Activated CD4-positive, alpha-beta T cell treated with anti-CD3 and anti-CD28 coated beads, Interleukin-2, amount 50 U/mL, for 48 hours (primary cell): Measurements from ENCODE around the gene S1PR3.

Experiments used
- DNase-seq, 2 experiments: peaks; one replicate each; pipeline ENCODE4 v3.0.0-alpha.2; 2020

Gene S1PR3

GRCh38 chr9:89010526-89011111 is 19.4 kb downstream of the S1PR3 start:
- no peak for DNase-seq

GRCh38 chr9:89011683-89012082 is 20.4 kb downstream of the S1PR3 start:
- no peak for DNase-seq

GRCh38 chr9:89012294-89013042 is 21.2 kb downstream of the S1PR3 start:
- DNase-seq, result no peak

GRCh38 chr9:89013660-89014059 is 22.4 kb downstream of the S1PR3 start:
- no peak for DNase-seq

GRCh38 chr9:89014153-89014552 is 22.9 kb downstream of the S1PR3 start:
- DNase-seq, result no peak

GRCh38 chr9:89015336-89015735 is 24.1 kb downstream of the S1PR3 start:
- DNase-seq, result no peak

DNA sequence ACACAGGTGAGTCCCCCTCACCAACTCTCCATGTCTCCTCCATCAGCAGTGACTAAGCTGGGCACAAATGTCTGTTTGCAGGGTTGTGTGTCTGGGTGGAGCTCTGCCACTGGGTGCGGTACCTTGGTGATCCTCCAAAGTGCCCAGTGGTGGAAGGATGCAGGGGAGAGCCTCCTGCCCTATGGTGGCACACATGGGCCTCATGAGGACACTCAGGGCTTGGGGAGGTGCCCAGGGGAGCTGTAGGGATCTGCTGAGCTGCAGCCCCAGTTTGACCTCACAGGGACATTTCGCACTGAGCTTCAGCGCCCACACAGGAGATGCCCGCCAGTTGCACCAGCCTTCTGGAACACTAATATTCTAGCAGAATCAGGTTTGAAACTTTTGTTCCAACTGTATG is 29.5 kb downstream of the S1PR3 start:
- no peak for DNase-seq

DNA sequence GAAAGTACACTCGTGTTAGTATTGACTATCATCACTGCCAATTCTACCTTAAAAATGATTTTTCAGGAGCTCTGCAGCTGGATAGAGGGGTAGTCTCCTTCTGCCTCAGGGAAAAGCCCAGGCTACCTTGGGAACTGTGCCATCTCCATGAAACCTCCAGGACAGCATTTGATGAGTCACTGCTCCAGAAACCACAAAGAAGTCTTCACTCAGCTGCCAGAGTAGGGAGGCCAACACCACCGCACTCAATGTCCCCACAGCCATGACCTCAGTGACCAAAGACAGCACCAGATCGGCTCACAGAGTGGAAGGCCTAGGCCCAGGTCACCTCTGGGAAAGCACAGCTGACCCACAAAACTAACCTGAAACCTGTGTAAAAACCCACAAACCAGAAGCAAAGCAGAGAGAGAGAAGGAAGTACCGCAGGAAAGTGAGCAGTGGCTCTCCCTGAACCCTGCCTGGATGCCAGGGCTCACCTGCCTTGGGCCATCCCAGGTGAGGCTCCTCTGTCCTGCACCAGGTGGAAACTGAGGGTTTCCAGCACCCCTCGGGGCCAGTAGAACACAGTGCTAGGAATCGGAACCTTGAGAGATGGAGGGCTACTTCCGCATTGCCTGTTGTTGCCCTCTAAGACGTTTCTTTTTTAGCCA is 30.0 kb downstream of the S1PR3 start:
- no peak for DNase-seq

DNA sequence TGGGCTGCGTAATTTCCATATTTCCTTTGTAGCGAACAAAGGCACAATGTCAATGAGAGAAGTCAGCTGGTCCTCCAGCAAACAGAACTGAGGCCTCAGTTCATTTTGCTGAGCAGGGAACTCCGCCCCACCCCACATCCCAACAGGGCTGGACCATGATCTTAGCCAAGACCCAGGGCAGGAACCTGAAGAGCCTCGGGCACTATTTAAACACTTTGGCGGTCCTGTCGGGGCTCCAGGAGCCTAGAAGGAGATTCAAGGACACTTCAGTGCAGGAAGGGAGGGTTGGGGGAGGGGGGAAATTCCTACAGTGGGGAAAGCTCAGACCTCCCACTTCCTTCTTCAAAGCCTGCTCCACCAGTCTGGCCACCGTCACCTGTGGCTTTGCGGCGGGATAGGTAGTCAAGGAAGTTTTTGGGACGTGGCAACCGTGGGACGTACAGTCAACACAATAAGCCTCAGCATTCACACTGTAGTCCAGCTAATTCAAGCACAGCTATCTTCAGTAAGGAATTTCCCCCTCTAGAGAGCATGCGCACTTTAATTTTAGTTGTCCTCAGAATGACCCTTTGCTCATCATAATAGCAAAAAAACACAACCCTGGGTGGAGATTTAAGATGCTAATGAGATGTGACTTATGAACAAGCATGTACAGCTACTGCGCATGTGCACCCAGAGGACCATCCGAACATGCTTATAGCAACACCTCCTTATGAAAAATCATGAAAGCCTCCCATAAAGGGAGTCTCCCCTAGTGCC is 30.9 kb downstream of the S1PR3 start:
- DNase-seq, result no peak

DNA sequence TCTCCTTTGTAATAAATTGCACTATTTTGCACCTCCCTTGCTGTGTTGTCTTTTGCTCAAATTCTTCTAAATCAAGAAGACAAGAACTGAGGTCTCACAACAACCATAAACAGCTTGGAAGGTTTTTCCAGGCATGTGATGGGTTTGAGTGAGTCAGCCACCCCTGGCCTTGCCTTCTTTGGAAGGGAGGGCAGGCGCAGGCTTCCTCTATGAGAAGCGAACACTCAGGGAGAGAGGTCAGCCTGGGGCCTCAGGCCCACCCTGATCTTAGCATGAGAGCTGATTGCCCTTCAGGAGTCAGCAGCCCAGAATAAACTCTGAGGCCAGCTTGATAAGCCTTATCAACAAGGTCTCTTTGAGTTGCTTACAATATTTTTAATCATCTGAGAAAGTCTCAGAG is 31.6 kb downstream of the S1PR3 start:
- no peak for DNase-seq

DNA sequence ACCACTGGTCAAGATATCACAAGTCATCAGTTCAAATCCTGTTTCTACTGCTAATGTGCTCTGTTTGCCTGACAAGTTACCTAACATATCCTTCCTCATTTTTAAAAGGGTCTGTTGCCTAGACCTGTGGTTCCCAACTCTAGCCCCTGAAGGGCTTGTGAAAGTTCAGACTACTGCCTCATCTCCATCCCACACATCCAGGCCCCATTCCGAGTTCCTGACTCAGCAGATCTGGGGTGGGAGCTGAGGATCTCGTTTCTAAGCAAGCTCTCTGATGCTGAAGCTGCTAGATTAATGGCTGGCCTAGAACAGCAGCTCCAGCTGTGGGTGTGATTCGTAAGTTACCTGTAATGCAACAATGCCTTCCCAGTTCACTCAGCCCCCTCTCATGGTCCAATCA is 32.5 kb downstream of the S1PR3 start:
- DNase-seq, result no peak

DNA sequence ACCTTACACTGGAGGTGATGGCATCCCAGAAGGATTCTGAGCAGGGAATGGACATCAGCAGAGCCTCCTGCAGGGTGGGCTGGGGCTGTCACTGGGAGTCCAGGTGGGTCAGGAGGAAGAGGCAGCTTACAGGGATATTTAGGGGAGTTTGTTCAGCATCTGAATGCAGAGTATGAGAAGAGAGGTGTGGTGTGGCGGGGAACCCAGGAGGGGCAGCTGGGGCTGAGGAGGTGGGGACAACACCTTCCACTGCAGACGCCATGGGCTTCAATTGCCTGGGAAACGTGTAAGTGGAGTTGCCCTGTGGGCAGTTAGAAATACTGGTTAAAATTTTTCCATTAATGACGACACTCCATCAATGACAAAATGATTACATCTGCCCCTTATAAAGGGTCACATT is 33.5 kb downstream of the S1PR3 start:
- DNase-seq, result no peak

DNA sequence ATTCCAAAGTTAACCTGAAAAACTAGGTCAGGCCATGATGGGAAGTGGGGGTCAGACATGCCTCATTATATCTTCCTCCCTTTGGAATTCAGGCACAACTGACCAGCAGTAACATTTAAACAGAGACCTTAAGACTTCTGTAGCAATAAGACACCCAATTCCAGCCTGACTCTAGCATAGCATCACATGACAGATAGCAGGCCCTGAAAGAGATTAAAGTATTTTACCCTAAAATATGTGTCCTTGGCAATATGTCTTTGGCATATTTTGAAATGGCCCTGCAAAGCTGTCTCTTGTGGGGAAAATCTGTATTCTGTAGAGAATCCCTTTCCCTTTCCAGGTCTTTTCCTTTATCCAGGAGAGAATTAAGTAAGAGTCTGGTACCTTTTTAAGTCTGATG is 34.3 kb downstream of the S1PR3 start:
- no peak for DNase-seq

GRCh38 chr9:89026876-89027275 is 35.6 kb downstream of the S1PR3 start:
- DNase-seq, result no peak

DNA sequence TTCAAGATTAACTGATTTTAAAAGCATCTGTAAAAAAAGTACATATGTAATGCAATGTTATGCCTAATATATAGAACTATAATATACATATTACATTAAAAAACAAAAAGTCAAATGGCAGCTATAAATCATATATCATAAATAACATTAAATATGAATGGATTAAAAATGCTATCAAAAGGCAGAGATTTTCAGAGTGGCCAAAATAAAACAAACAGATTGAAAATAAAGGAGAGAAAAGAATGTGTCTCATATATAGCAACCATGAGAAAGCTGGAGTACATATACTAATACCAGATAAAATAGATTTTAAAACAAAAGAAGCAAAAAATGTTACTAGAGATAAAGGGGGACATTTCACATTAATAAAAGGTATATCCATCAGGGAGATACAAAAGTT is 38.5 kb downstream of the S1PR3 start:
- no peak for DNase-seq

GRCh38 chr9:89032173-89032572 is 40.9 kb downstream of the S1PR3 start:
- no peak for DNase-seq

DNA sequence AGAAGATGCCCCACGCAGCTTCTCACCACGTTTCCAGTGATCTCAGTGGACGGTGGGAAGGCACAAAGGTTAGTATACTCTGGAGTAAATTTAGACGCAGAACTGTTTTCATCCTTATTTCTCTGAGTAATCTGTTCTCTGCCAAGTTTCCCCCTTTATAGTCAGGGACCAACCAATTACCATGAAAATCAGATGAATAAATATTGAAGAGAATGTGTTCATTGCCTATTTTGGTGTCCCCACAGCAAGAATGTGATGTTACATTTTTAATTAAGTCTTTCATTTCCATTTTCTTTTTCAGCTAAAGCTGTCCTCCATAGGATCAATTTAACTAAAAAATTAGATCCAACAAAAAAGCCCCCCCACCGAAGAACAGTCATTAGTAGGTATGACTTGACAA is 41.4 kb downstream of the S1PR3 start:
- no peak for DNase-seq

DNA sequence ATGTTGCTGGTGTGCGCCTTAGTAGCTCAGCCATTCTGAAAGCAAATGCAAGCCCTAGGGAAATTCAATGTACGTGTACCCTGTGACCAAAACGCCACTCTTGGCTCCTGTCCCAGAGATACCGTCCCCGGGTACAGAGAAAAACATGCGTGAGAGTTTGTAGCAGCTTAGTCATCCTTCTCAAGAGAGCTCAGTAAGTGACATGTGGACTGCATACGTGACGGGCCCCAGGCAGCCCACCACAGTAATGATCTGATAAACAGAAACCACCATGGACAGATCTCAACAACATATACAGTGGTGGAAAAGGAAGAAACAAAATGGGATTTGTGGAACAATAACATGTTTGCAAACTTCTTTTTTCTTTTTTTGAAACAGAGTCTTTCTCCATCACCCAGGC is 45.1 kb downstream of the S1PR3 start:
- no peak for DNase-seq

DNA sequence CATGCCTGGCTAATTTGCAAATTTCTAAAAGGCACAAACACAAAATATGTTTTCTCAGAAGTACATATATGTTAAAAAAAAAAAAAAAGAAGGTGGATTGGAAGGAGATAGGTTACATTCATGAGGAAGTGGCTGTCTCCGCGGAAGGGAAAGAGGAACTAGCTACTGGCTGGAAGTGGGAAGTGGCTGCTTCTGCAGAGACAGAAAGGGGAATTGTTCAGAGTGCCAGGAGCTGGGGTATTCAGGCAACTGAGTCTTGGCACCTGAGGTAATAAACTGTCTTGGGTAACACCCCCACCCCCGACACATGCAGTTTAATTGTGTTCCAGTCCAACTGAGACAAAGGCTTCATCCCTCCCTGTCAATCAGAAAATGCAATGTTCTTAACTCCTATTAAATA is 45.6 kb downstream of the S1PR3 start:
- DNase-seq, result no peak

DNA sequence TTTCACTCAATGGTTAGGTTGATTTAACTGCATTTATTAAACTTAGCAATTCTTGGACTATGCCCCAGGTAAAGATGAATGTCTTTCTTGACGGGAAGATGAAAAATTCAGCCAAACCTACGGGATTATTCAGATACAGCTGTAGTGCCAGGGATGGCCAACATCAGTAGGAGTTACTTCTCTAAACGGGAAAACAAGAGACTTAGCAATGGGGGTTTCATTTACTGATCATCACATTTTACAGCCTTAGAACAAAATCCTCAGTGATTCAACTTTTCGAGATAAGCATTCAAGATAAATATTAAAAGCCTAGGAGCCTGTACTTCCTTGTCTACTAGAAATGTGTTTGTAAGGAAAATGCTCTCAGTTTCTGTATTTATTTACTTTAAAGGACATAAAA is 46.1 kb downstream of the S1PR3 start:
- no peak for DNase-seq

DNA sequence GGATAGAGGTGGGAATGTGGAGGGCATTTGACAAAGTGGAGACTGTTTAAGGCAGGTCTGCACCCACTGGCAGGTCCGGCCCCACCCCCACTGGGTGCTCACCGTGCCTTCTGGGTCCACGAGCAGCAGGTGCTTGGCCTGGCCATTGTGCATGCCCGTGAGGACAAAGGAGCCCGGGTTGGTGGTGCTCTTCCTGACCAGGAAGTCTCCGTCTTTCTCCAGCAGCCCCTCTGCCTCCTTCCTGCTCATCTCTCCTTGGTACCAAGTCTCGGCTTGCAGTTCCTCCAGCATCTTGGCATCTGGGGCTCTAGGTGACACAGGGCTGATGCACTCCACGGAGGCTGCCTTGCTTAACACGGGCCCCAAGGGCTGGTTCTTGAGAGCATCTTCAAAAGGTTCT is 46.6 kb downstream of the S1PR3 start:
- DNase-seq, result no peak

DNA sequence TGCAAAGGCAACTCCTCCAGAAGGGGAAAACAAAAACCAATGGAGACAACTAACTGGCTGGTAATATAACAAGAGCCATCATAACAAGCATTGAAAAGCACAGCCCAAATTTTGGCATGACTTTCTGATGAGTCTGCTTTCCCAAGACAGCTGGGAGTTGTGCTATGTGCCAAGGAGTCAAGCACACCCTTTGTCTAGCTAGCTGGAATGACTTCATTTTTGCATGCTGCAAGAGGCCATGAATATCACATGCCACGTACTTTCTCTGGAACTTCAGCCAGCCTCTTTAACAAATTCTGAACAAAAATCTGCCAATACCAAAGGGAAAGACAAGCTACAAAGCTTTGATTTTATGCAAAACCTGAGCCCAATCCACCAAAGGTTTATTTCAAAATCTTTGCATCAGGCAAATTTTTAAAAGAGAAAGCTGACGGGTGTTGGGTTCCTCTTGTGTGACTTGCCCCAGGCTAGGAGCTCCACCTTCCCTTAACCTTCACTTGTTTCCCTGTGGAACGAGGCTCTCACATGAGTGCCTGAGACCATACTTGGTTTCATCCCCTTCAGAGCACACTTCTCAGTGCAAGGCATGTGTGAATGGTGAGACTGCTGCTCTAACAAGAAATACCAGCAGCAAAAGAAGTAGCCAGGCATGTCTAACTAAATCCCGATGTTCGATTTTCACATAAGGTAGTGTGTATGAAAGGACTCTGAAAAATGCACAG is 47.3 kb downstream of the S1PR3 start:
- DNase-seq, result no peak

DNA sequence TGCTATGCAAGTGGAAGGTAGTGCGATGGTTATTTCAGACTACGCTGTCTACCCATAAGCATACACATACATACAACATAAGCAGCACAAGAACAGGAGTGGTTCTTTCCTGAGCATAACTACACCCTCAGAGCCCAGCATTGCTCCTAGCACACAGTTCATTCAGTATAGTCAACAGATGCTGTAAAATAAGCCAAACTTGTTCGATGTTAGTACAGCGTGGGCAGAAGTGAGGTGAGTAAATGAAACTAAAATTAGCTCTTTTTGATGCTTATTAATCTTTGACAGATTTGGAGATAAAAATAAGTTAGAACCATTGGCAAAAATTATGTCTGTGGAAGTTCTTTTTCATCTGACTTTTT is 47.8 kb downstream of the S1PR3 start:
- no peak for DNase-seq
